D721Med (cell line): Measurements from ENCODE around the gene ARHGAP26.

Source experiments
- DNase-seq: peaks from one replicate; pipeline ENCODE4 v3.0.0; 2011; ENCODE audit warnings: low spot score; ENCODE audit not compliant: insufficient read length
- FAIRE-seq: peaks from 2 replicates; lab custom pipeline; 2011; peaks lifted over from hg19 to GRCh38; lab: Jason Lieb, UNC
- TF ChIP-seq, protein P1 (sequence below): IDR thresholded peaks from 2 replicates; pipeline ENCODE4 v1.5.1; 2012; ENCODE audit warnings: mild to moderate bottlenecking, control low read depth; ENCODE audit not compliant: insufficient read depth; ENCODE audit errors: missing control alignments

The ARHGAP26 gene

DNA sequence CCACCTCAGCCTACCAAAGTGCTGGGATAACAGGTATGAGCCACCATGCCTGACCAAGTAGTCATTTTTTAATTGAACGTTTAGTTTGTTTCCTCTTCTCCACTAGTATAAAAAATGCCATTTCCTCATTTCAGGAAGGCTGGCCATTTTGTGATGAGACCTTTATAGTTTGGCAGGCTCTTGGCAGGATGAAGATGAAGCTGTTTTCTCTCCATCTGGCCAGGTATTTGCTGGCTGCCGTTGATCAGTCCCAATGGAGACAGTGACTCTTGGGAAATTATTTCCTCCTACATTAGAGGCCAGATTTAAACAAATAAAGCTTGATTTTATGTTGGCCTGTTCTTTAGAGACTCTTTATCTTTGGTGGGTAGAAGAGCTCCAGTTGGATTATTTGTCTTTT is 199.0 kb downstream of the ARHGAP26 start:
- TF ChIP-seq, protein P1, sequence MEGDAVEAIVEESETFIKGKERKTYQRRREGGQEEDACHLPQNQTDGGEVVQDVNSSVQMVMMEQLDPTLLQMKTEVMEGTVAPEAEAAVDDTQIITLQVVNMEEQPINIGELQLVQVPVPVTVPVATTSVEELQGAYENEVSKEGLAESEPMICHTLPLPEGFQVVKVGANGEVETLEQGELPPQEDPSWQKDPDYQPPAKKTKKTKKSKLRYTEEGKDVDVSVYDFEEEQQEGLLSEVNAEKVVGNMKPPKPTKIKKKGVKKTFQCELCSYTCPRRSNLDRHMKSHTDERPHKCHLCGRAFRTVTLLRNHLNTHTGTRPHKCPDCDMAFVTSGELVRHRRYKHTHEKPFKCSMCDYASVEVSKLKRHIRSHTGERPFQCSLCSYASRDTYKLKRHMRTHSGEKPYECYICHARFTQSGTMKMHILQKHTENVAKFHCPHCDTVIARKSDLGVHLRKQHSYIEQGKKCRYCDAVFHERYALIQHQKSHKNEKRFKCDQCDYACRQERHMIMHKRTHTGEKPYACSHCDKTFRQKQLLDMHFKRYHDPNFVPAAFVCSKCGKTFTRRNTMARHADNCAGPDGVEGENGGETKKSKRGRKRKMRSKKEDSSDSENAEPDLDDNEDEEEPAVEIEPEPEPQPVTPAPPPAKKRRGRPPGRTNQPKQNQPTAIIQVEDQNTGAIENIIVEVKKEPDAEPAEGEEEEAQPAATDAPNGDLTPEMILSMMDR: no peak
- FAIRE-seq: no peak
- DNase-seq: no peak

DNA sequence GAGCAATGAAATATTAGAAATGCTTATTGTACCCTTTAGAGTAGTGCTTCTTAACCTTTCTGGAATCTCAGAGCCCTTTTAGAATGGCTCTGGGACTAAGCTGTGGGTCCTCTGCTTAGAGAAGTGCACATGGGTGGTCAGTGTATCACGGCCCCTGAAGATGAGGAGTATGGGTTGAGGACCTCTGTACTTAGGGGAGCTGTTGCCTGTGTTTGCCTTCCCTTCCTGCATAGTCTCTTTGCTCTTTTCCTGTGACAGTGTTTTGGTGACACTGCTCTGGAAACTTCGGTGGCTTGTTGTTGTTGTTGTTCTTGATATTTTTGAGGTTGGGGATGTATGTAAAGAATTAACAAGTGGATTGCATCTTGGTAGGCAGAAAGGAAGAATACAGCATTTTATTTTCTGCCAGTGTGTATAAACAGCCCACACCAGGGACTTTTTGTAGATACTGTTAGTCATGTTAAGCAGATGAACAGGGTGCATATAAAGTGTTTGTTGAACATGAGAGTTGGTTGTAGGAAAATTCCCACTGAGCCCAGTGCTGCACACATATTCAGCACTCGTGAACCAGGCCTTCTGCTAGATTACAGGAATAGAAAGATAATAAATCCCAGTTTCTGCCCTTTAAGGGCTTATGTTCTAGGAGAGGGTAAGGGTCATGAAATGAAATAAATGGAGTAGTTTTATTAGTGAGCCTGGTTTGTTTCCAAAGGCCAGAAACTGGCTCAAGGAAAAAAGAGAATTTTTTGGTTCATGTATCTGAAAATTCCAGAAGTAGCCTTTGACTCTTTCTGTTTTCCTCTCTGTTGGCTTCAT is 199.7 kb downstream of the ARHGAP26 start:
- DNase-seq: no peak
- TF ChIP-seq, protein P1: no peak
- no peak for FAIRE-seq

DNA sequence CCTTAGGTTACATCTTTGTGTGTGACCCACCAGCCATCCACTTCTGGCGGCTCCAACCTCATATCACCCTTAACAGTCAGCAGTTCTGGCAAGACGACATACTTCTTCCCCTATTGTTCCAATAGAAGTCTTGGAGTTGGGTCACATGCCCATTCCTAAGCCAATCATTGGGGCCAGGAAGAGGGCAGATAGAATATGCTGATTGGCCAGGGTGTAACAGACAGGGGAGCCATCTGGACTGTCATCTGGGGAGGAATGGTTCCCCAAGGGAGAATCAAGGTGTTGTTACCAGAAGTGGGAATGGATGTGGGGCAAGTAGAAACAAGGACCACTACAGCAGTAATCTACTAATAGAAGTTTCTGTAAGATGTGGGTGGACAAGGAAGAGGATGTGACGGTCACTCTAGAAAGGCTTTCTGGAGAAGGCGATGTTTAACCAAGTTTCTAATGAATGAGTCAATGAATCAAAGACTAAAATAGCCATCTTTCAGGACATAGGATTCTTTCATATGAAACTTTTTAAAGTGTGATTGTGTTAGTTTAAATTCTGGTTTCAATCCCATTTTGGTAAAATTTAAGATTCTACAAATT is 200.4 kb downstream of the ARHGAP26 start:
- DNase-seq (no peak), FAIRE-seq (no peak)
- TF ChIP-seq, protein P1: no peak

DNA sequence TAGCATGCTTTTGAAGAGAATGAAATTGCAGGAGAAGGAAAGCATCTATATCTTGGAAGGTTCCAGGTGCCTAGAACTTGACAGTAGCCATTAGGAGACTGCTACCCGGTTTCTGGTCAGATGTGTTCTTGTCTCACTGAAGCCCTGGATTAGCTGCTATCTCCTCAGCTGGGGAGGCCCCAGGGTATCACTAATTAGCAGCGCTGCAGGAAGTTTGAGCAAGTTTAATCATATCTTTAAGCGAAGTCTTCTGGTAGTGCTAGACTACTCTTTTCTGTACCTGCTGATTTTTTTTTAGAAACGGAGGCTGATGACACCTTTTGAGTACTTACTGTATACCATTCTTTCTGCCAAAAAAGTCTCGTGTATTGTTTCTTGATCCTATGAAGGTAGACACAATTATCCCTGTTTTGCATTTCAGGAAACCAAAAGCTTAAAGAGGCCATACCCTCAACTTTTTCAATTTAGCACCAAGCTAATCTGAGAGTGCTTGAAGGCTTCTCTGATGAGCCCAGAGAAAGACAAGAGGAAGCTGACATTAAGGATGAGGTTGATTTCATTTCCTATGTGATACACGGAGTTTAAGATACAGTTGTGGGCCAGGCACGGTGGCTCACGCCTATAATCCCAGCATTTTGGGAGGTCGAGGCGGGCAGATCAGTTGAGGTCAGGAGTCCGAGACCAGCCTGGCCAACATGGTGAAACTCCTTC is 201.3 kb downstream of the ARHGAP26 start:
- TF ChIP-seq, protein P1: no peak
- FAIRE-seq (no peak), DNase-seq (no peak)

DNA sequence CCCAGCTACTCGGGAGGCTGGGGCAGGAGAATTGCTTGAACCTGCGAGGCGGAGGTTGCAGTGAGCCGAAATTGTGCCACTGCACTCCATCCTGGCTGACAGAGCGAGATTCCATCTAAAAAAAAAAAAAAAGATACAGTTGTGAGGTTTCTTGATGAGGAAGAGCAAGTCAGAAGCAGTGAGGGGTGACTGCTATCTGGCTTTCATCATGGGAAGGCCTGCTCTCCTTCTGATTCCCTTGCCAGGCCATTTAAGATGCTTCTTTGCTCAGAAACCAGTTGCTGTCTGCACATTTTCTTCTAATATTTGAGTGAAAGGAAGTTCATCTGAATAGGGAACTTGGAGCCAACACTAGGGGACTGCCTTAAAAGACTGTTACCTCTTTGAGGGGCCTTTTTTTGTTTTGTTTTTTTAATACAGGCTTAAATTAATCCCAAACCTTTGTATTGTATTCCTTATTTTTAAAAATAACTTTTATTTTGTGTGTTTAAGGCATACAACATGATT is 201.9 kb downstream of the ARHGAP26 start:
- no peak for FAIRE-seq
- no peak for DNase-seq
- TF ChIP-seq, protein P1: no peak

DNA sequence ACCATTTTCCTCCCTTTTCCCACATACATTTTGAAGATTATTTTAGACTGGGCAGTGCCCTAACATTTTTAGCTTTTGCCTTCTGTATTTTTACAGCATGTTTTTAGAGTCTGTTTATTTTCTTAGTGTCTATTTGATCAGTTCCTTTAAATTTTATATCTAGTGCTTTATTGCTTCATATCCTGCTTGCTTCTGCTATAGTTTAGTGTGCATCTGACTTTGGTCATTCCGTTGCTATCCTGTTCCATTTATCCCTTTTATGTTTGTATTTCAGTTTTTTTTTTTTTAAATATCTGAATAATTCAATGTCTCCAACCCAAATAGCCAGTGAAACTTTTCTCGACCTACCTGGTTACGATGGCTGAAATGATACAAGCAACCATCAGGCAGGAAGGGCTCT is 203.8 kb downstream of the ARHGAP26 start:
- no peak for FAIRE-seq
- no peak for DNase-seq

More for the DNA sequence above, 203.8 kb downstream of the ARHGAP26 start:
- TF ChIP-seq, protein P1: no peak
